Activated T-cell treated with anti-CD3 and anti-CD28 coated beads for 48 hours (primary cell): Measurements from ENCODE around the gene C6orf89.
"Not testable (repeated sequence)": the region's sequence is repeated elsewhere in the genome, so short reads cannot be mapped to it uniquely, and the experiment has no call there.

Experiments used
- DNase-seq: peaks from one replicate; pipeline ENCODE4 v3.0.0-alpha.2; 2020; ENCODE audit warnings: low read depth

The C6orf89 gene

DNA sequence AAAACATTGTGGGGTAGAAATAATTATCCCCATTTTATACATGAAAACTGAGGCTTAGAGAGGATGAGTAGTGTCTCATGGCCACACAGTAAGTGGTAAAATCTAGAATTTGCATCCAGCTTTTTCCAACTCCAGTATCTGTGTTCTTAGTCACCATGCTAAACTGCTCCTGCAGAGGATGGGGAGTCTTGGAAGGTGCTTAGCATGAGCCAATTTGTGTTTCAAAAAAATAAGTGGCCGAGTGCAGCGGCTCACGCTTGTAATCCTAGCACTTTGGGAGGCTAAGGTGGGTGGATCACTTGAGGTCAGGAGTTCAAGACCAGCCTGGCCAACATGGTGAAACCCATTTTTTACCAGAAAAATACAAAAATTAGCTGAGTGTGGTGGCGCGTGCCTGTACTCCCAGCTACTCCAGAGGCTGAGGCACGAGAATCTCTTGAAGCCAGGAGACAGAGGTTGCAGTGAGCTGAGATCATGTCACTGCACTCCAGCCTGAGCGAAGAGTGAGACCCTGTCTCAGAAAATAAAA, 2.4 kb downstream of the C6orf89 start:
- no peak for DNase-seq

DNA sequence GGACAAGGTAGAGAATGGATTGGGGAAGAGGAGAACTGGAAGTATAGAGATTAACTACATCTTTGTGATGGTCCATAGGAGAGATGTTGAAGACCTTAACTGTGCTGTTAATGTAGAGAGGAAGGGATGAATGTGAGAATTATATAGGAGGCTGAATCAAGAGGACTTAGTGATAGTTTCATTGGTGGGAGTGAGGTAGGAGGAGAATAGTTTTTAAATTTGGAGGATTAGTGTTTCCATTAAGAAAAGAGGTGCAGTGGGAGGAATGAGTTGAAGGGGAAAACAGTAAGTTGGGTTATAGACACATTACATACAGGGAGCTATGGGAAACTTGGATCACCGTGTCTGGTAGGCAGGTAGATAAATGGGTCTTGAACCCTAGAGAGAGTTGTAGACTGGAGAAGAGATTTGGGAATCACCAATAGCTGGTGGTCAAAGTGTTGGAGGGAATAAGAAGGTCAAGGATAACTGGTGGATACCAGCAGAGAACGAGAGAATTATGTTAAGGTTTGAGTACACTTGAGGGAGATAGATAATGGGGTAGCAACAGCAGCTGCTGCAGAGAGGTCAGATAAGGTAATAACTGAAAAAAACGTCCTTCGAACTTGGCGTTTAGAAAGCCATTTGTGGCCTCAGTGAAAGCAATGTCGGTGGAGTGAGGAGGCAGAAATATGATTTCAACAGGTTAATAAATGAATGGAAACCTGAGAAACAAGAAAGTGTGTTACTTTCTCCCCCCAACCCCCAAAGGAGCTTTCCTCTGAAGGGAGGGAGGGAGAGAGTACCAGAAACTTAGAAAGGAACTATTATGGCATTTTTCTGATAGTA, 3.1 kb downstream of the C6orf89 start:
- DNase-seq: no peak

DNA sequence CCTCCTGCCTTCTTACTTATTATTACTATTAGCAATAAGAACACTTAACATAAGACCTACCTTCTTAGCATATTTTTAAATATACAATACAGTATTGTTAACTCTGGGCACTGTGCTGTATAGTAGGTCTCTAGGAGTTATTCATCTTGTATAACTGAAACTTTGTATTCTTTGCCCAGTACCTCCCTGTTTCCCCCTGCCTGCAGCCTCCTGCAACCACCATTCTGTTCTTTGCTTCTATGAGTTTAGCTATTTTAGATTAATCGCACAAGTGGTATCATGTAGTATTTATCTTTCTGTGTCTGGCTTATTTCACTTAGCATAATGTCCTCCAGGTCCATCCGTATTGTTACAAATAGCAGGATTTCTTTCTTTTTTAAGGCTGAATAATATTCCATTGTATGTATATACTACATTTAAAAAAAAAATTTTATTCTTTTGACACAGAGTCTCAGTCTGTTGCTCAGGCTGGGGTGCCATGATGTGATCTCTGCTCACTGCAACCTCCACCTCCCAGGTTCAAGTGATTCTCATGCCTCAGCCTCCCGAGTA, 4.4 kb downstream of the C6orf89 start:
- DNase-seq: no peak

DNA sequence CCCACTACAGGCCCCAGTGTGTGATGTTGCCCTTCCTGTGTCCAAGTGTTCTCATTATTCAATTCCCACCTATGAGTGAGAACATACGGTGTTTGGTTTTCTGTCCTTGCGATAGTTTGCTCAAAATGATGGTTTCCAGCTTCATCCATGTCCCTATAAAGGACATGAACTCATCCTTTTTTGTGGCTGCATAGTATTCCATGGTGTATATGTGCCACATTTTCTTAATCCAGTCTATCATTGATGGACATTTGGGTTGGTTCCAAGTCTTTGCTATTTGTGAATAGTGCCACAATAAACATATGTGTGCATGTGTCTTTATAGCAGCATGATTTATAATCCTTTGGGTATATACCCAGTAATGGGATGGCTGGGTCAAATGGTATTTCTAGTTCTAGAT, 5.4 kb downstream of the C6orf89 start:
- DNase-seq: not testable (repeated sequence)

DNA sequence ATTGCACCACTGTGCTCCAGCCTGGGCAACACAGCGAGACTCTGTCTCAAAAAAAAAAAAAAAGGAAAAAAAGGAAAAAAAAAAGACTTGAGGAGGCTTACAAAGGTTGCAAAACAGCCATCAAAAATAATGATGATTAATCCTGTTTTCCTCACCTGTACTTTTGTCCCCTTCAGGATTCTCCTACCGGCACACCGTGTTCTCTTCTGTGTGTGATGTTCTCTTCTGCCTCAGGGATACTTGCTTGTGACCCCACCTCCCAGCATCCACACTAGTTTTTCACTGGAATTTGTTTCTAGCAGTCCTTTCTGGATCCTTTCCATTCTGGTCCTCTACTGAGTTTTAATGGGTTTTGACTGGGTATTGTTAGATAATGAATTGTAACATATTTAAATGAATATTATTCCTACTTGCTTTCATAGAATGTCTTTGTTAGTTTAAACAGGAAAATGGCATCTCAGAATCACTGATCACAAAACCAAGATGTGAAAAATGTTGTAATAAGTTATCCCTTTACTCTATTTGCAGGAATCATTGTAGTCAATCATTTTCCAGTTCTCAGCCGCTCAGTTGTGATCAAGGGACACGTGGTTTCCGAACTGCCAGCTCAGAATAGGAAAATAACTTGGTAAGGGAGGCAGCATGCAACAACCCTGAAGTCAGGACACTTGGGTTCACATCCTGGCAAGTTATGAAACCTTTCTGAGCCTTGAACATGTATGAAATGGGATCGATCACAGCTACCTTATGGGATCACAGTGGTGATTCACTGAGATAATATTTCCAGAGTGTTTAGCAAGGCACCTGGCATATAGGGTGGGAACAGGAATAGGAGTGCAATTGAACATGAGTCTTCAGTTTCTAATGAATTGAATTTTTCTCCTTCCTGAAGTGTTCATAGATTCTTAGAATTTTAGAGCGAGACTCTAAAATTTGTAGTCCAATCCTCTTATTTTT, 8.5 kb downstream of the C6orf89 start:
- no peak for DNase-seq

DNA sequence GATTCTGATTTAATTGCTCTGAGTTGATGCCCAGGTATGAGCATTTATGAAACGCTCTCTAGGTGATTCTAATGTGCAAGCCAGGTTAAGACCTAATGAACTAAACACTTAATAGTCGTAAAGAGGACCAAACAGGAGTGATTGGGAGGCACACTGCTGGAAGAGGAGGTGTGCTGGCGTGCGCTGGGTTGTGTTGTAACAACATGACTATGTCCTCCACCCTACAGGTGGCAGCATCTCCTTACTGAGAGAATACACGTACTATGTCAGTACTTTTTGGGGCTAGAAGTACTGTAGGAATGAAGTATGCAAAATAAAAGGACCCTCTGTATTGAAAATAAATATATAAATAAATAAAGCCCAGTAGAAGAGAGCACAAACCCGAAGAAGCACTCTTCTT, 11.9 kb downstream of the C6orf89 start:
- DNase-seq: no peak

DNA sequence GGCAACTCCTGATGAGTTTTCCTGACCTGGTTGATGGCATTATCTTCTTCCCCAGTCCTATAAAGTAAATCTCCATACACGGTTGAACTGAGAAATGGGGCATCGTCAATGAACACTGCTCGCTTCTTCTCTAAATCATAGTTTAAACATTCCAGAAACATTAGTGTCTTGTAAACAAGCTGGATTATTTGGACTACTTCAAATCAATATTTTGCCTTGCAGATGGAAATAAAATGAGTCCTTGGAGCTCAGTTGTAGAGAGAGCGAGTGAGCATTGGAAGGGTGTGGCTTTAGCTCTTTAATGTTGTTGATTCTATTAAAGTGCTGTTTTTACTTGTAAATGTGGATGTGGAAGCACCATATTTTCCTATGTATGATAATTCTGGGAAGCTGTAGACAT, 18.4 kb downstream of the C6orf89 start:
- DNase-seq: no peak

GRCh38 chr6:36904851-36905393, 19.2 kb downstream of the C6orf89 start:
- no peak for DNase-seq

GRCh38 chr6:36906539-36907325, 21.0 kb downstream of the C6orf89 start:
- DNase-seq: no peak

- no peak for DNase-seq
These were observed 22.0 kb downstream of the C6orf89 start for GRCh38 chr6:36907781-36908180.

DNA sequence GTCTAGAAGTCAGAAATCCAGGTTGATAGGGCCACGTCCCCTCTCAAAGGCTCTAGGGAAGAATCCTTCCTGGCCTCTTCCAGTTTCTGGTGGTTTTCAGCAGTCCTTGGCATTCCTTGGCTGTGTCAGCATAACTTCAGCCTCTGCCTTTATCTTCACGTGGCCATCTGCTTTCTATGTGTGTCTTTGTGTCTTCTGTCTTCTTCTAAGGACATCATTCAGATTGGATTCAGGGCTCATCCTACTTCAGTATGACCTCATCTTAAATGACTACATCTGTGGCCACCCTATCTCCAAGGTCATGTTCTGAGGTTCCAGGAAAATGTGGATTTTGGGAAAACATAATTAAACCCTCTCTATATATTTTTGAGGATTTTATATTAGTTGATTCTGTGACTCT, 23.0 kb downstream of the C6orf89 start:
- no peak for DNase-seq

GRCh38 chr6:36912030-36912454, 26.3 kb downstream of the C6orf89 start:
- DNase-seq: peak; percentile 25

- DNase-seq: peak; percentile 48
These were observed 26.8 kb downstream of the C6orf89 start for GRCh38 chr6:36912586-36912985.

GRCh38 chr6:36913082-36913481, 27.3 kb downstream of the C6orf89 start:
- DNase-seq: no peak

DNA sequence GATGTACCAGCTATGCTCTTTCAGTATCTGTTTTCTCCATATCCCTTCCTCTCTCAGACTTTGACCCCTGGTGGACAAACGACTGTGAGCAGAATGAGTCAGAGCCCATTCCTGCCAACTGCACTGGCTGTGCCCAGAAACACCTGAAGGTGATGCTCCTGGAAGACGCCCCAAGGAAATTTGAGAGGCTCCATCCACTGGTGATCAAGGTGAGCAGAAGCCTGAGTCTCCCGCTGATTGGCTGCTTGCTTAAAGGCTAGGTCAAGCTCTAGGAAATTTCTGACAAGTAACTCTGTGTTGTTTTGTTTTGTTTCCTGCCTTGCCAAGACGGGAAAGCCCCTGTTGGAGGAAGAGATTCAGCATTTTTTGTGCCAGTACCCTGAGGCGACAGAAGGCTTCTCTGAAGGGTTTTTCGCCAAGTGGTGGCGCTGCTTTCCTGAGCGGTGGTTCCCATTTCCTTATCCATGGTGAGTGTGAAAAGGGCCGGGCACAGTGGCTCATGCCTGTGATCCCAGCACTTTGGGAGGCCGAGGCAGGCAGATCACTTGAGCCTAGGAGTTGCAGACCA, 28.6 kb downstream of the C6orf89 start:
- no peak for DNase-seq

- no peak for DNase-seq
These were observed 29.8 kb downstream of the C6orf89 start for GRCh38 chr6:36915599-36915998.

GRCh38 chr6:36916126-36916525, 30.4 kb downstream of the C6orf89 start:
- no peak for DNase-seq

DNA sequence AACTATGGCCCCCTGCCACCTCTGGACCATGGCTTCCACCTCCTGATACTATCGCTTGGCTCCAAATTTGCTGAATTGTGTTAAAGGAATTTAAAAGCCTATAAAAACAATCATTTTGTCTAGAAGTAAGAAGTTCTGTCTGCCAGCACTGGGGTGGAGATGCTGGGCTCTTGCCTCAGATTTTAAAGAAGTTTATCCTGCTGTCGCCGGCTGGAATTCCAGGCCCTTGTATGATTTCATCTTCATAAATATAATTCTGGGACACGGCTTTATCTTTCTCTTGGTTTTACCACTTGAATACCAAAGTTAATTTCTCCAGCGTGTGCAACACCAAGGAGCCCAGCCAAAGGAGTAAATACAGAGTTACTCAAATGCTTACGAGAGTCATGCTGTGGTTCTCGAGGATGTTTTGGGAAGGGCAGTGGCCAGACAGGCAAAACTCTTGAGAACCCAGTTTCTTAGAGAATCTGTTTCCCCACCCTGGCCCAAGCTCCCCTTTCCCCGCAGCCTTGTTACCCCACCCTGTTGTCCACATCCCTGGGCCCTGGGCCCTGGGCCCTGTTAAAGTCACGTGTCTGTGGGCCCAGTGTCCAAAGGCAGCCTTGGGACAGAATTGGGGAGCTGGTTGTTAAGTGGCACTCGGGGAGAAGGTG, 31.9 kb downstream of the C6orf89 start:
- DNase-seq: no peak

GRCh38 chr6:36920049-36920448, 34.3 kb downstream of the C6orf89 start:
- no peak for DNase-seq

- no peak for DNase-seq
These were observed 34.8 kb downstream of the C6orf89 start for GRCh38 chr6:36920546-36920945.
